G401 (cell line): ENCODE data around the gene DNAH14. TPM values are rescaled to one million over a fixed set of nuclear protein-coding genes. Genes with fewer than 3 reads are reported as not detected.
A peak's percentile ranks its signal among the peaks of the same experiment; 100 is the strongest.

ENCODE experiments used
- DNase-seq: peaks from one replicate; pipeline ENCODE4 v3.0.0-alpha.2; 2015; ENCODE audit warnings: low spot score
- in situ Hi-C: cut with HindIII; loops from 2 replicates; pipeline ENCODE4 v1.10.0; 2016; ENCODE audit warnings: low sequenced_read_pairs, mixed read lengths
- total RNA-seq: library from RNA; depleted of rRNA; stranded (reverse); fragments of >200 nt; shearing (Covaris generic); gene quantifications from 2 replicates; pipeline ENCODE4 v1.2.3, GENCODE V29; 2014

Gene DNAH14
- total RNA-seq, 1 experiment from 2014 or later: 55.6 TPM

DNA sequence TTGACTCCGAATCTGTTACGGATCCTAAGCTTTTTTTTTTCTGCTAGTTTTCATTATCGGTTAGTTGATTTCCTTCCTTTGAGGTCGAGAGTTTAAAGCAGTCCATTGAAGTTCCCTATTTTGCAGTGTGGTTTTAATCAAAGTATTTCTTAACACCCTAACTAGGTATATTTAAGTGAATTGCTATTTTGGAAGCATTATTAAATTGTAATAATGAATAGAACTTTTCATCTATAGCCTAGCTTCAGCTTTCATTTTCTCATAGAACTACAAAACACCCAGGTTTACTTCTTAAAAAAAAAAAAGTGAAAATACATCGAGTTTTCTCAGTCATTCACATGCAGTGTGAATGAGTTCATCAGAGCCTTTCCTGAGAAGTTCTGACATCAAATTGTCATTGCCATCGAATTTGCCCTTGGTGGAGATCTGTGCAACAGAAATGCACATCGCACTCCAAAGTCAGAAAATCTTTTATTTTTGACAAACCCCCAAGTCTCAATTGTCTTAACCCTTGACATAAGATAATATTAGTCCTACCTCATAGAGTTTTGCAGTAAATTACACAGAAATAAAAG, 499.5 kb downstream of the DNAH14 start:
- peak; percentile 15 for DNase-seq
- in situ Hi-C loops: no loop called here

DNA sequence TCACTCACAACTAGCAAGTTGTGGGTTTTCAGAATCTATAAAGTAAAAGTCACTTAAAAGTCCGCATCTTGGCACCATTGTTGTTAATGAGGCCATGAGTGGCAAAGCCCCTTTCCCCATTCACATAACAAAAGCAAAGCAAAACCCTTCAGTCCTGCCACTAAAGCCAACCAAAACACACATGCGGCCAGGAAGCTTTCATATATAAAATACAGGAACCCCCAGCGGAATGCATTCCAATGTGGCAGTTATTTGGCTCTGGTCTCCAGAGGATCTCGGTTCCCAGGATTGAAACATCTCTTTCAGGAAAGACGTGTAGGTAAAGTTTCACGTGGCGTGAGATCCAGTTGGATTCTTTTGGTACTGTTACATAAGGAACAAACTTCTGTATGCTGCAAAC, 500.8 kb downstream of the DNAH14 start:
- in situ Hi-C loops: no loop called here
- DNase-seq: no peak

GRCh38 chr1:225431081-225431863, 501.8 kb downstream of the DNAH14 start:
- no peak for DNase-seq
- in situ Hi-C loops: no loop called here

- no peak for DNase-seq
Observed at GRCh38 chr1:225434046-225434445, 504.6 kb downstream of the DNAH14 start.

DNA sequence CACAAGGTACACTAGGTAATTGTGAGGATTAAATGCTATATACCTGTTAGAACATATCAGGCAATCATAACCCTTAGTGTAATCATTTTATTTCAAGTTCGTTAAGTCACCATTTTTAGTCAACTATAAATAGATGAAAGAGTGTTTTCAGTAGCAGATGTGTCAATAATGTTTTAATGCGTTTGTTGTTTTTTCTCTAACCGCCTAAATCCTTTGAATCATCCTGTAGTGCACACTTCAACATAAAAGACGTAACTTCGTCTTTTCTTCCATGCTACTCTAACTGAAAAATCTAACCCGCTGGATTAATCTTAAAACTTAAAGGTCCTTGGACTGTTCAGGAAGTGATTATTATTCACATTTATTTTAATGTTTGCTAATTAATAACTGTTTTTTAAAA, 505.6 kb downstream of the DNAH14 start:
- DNase-seq: no peak
- in situ Hi-C loops: no loop called here

More at GRCh38 chr1:225434046-225434445, 504.6 kb downstream of the DNAH14 start:
- in situ Hi-C loops: no loop called here

DNA sequence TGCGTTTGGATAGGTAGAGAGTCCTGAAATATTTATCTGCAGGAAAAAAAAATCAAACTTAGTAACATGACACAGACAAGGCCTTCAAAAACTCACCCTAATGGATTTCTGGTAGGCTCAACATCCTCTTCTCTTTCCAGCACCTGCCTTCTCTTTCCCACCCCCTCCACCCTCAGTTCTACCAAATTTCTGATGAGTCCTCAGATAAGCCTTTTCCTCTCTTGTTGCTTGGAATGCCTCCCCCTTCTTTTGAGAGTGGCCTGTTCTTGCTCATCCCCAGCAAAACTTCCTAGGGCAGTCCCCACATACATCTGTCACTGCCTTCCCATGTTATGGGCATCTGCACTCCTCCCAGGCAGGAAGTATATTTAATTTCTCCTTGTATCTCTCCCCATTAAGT, 506.0 kb downstream of the DNAH14 start:
- in situ Hi-C loops: no loop called here
- no peak for DNase-seq

GRCh38 chr1:225435957-225436392, 506.5 kb downstream of the DNAH14 start:
- DNase-seq: no peak

DNA sequence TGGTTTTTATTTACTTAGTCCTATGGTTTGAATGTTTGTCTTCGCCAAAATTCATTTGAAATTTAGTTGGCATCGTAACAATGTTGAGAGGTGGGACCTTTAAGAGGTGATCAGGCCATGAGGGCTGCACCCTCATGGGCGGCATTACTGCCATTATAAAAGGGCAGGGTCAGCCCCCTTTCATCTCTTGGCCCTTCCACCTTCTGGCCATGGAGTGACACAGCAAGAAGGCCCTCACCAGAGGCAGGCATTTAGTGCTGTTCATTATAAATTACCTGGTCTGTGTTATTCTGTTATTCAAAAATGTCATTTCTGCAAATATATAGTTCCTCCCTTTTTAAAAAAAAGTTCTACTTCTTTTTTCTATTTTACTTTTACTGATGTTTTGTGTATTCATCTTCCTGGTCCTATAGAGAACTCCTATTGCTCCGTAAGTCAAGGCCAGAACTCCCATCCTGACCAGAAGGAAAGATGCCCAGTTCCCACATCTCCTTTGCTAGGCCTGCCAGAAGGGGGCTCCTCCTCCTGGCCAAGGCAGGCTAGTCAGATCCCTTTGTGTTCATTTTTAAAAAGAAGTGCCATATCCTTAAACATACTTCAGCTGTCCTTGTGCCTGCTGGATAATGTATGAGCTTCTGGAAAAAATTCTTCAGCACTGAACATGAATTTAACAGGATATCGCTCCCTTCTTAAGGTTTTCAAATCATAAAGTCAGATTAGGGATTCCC, 508.4 kb downstream of the DNAH14 start:
- in situ Hi-C loops: no loop called here

More at GRCh38 chr1:225435957-225436392, 506.5 kb downstream of the DNAH14 start:
- in situ Hi-C loops: no loop called here

DNA sequence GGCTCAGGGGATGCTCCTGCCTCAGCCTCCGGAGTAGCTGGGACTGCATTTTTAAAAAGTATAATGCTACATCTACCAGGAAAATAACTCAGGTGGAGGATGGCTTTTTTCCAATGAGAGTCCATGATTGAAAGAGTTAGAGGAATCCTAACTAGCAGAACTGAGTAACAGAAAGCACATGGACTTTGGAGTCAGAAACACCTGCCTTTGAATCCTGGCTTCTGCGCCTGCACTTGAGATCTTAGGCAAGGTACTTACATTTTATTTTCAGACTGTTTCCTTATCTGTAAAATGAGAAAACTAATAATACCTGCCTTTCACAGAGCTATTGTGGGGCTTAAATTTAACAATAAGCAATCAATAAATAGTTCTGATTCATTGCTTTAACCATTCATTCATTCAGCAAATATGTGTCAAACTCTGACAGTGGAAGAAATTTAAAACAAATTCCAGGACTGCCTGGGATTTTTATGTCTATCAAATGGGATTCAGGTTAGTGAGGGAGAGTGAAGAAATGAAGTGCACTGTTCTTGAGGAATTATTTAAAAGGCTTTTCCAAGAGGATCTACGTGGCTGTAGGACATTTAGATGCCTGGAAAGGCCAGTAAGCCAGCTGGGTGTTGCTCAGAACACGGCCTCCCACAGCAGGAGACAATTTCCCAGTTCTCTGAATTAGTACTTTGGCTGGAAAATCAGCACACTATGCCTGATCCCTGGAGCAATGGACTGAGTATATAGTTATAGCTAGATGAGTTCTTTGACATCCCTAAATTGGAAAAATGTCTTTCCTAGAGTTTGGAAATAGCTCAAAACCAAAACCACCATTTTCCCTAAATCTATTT, 511.1 kb downstream of the DNAH14 start:
- in situ Hi-C loops: no loop called here
- no peak for DNase-seq

More for the DNA sequence above, 508.4 kb downstream of the DNAH14 start:
- no peak for DNase-seq

DNA sequence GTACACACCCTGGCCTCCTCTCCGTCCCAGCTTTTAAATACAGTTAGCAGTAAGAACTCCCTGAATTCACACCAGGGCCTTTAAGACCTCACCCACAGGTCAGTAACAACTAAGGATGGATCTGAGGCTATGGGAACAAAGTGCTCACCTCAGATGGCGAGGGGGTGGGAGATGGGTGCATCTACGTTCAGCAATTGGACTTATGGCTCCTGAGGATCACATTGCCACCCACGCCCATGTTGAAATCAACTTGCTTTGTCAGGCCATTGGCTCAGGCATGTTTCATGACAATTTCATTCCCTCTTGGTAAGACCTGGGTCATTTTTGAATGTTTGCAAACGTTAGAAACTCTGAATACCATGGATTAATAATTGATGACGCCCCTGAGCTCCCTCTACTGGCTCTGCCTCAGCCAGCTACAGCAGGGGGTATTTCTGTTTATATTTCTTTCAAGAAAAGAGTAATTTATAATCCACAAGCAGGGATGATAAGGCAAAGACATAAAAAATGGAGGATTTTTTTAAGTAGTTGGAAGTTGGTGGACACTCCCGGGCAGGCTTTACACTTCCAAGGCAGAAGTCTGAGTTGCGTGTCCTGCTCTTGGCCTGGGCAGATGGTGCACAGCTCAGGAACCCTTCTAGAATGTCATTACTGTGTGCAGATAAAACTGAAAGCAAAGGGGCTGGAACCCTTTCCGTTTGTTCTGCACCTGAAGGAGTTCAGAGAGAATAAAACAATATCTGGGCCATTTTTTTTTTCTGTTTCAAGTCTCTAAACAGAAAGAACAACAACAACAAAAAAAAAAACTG, 512.0 kb downstream of the DNAH14 start:
- no peak for DNase-seq
- in situ Hi-C loops: no loop called here

GRCh38 chr1:225442123-225442505, 512.6 kb downstream of the DNAH14 start:
- in situ Hi-C loops: no loop called here

GRCh38 chr1:225445639-225446594, 516.4 kb downstream of the DNAH14 start:
- in situ Hi-C loops: no loop called here

More at GRCh38 chr1:225442123-225442505, 512.6 kb downstream of the DNAH14 start:
- no peak for DNase-seq

GRCh38 chr1:225446595-225446960, 517.1 kb downstream of the DNAH14 start:
- in situ Hi-C loops: no loop called here
- DNase-seq: no peak

More at GRCh38 chr1:225445639-225446594, 516.4 kb downstream of the DNAH14 start:
- no peak for DNase-seq

- in situ Hi-C loops: no loop called here
- DNase-seq: no peak
Observed at GRCh38 chr1:225446981-225447615, 517.6 kb downstream of the DNAH14 start.

- in situ Hi-C loops: no loop called here
Observed at GRCh38 chr1:225447650-225448089, 518.2 kb downstream of the DNAH14 start.

DNA sequence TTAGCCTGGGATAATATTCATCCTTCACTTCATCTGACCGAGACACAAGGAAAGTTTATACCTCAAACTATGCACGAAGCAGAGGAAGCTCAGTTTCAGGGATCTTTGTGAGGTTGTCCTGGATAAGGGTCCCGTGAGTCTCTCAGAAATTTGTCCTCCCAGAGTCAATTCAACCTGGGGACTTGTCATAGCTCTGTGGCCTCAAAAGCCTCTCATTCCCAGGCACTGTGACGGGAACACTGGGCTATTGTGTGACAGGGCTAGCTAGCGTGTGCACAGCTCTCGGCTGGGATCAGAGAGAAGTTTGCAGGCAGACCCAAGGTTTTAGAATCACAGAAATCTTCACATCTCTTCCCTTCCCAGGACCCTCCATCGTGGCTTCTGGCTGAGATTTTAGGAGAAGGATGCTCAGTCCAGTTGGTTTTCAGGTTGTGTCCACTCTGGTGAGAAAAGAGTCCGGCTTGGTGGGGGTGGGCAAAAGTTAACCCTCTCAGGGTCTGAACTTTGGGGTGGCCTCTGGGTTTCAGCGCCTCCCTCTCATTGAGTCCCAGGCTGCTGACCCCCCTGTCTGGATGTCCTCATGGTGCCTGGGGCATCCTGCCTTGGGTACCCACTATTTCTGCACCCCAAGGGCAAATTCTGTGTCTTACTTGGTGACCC, 518.8 kb downstream of the DNAH14 start:
- in situ Hi-C loops: no loop called here
- DNase-seq: no peak

More at GRCh38 chr1:225447650-225448089, 518.2 kb downstream of the DNAH14 start:
- peak; percentile 26 for DNase-seq
